Smooth muscle cell of the brain vasculature (primary cell): ENCODE measurements around the gene GDF7.

Experiments
- DNase-seq: peaks from one replicate; pipeline ENCODE4 v3.0.0-alpha.2; 2012; ENCODE audit warnings: low read depth, low spot score

The GDF7 gene

DNA sequence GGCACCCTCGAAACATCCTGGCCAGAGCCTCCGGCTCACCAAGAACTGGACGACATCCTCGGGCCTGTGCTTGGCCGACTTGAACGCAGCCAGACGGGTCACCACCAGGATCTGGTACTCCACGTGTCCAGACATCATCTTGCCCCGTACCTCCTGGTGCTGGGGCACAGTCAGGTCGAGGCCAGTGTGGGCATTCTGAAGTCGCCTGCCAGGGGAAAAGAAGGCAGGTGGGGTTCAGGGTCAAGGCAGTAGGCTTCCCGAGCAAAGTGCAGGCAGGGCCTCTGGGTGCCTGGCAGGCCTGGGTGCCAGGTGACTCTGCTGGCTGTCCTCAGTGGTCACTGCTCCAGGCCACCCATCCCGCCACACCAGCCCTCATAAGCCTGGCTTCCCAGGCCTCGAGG is 21.6 kb upstream of the GDF7 start:
- no peak for DNase-seq

DNA sequence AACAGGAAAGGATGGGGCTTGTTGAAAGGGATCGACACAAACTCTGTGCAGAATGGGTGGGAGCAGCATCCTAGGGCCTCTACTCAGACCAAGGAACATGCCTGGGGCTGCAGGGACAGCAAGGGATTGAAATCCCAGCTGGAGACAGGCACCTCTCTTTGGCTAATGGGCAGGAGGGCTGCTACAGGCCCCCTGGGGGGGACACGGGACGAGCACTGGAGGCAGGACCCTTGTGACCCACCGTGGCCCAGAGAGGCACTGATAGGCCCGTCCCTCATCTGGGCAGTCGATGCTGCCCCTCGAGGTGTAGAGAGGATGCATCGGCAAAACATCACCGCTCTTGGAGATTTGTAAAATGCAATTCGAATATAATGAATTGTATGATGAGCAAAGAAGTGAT is 21.2 kb upstream of the GDF7 start:
- no peak for DNase-seq

GRCh38 chr2:20646446-20646845 is 20.5 kb upstream of the GDF7 start:
- DNase-seq: no peak

DNA sequence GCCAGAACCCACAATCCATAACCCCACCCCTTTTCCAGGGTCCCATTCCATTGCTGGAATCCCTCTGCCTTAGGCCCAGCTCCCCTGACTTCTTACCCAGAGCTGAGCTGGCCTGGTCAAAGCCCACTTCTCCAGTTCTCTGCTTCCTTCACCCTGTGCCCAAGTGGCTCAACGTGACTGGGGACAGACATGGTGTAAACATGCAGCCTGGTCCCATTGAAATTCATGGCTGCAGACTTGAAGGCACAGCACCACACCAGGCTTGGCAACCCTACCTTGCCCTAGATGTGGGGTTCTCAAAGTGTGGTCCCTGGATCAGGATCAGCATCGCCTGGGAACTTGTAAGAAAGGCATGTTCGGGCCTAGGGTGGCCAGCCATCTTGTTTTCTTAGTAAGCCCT is 19.7 kb upstream of the GDF7 start:
- DNase-seq: no peak

DNA sequence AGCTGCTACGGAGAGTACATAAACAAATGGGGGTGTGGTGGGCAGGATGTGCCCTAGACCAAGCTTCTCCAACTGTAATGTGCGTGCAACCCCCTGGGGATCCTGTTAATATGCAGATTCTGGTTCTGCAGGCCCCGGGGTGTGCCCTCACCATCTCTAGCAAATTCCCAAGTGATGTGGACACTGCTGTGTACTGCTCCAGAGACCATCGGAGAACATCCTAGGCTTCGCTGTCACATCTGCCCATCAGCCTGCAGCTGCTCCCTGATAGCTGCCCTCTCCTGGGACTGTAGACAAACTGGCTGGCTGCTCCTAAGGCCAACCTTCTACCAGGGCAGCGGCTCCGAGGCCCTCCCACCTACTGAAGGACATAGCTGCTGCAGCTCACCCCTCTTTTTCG is 19.2 kb upstream of the GDF7 start:
- DNase-seq: no peak

DNA sequence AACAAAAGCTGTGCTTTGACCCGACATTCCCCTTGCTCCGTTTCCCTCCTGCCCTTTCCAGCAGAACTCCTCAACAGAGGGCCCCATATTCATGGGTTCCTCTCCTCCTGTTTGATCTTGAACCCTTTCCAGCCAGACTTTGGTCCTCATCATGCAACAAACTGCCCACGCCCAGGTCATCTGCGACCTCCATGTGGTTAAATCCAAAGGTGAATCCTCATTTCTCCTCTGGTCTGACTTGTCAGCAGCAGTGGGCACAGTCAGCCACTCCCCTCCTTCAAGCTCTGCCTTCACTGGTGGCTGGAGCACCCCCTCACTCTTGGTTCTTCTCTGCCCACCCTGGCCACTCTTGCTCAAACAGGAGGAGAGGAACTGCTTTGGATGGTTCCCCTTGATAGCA is 18.7 kb upstream of the GDF7 start:
- no peak for DNase-seq

GRCh38 chr2:20648831-20649230 is 18.1 kb upstream of the GDF7 start:
- DNase-seq: no peak

DNA sequence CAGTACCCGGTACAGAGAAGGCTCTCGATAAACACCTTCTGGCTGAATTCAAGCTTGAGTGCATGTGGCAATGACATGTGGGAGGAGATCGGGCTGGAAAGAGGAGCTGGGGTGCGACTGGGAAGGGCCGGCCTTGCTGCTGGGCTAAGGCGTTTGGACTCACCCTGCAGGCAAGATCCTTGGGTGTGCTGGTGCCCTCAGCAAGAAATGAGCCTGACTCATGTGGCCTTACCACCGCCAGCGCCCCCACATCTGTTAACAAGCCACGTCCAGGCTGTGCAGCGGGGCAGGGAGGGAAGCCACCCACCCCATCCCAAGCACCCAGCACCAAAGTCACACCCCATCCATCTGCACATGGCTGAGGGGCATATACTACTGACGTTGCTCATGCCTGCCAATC is 17.4 kb upstream of the GDF7 start:
- DNase-seq: no peak

GRCh38 chr2:20649976-20650375 is 17.0 kb upstream of the GDF7 start:
- no peak for DNase-seq

GRCh38 chr2:20650393-20650876 is 16.5 kb upstream of the GDF7 start:
- no peak for DNase-seq

DNA sequence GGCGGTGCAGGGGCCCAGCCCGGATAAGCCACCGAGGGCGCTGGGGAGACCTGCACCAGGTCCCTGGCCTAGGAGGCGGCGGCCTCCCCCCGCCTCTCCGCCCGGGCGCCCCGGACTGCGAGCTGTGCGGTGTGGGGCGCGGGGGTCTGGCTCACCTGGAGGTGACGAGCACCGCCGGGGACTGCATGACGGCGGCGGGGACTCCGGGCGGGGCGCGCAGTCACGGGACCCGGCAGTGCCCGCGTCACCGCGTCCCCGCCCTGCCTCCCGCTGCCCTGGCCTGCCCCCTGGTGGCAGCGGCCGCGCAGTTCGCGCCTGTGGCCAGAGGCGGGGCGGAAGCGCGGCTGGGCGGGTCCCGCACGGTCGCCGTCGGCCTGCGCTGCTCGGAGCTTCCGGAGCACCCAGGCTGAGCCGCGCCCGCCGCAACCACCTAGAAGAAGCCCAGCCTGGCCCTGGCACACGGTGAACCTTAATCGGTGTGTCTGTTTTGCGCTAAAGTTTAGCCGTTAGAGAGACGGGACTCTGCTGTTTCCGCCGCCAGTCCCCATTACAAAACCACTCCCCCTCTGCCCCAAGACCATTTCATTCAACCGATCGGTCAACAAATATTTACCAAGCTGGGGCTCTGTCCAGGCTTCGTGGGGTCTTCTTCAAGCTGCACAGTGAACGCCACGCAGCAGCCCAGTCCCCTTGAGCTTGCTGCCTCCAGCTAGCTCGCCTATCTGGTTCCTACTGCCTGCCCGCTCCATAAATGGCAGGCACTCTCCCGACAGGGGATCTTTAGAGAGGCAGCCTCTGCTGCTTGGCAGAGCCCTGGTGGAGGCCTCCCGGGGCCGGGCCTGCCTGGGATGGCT is 15.8 kb upstream of the GDF7 start, which contains the start of gene HS1BP3:
Gene HS1BP3 (minus strand): TSS at position 222 of the 854 bp plus-strand sequence. CDS start 35 bp downstream, at position 187.
- no peak for DNase-seq

GRCh38 chr2:20651731-20652099 is 15.2 kb upstream of the GDF7 start:
- no peak for DNase-seq

- DNase-seq: no peak
Measured at GRCh38 chr2:20652141-20652540, 14.8 kb upstream of the GDF7 start.

GRCh38 chr2:20652673-20653575 is 14.0 kb upstream of the GDF7 start:
- no peak for DNase-seq

DNA sequence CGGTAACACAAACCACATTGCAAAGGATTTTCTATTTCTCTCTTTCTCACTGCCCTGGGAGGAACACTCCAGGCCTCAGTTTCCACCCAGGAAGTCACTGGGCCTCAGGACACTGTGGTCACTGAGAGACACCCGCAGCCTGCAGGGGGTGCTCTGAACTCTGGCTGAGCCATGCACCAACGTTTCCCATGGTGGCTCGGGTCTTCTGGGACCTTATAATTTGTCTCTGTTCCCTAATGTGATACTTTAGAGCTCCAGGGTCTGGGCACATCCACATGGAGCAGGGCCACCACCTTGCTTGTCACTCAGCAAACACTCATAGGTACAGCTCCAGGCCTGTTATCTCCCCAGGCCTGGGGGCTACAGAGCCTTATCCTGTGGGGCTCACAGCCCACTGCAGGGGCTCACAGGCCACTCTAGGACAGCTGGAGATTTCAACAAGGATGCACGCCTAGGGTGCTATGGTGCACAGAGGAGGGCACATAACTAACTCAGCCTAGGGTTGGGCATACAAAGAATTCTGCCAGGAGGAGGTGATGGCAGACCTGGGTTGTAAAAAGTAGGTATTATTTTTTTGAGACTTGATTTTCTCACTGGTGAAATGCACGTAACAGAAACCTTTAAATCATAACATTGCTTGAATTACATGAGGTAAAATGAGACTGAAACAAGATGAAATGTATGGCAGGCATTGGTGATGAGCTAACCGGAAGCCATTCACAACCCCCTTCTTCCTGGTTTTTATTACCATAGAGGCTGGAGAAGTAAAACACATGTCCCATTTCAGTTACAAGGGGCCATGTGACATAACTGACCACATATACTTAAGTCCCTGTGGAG is 13.0 kb upstream of the GDF7 start:
- no peak for DNase-seq

DNA sequence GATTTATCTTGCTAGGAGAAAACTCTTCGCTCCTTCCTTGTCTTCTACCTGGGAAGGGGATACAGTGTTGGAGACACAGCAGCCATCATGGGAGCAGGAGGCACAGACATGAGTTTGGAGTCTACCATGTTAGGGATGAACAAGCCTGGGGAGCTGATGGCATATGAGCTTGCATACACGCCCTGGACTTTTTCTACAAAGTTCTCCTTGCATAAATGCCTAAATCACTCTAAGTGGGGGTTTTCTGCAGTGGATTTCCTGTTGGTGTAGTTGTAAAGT is 12.5 kb upstream of the GDF7 start:
- DNase-seq: no peak

DNA sequence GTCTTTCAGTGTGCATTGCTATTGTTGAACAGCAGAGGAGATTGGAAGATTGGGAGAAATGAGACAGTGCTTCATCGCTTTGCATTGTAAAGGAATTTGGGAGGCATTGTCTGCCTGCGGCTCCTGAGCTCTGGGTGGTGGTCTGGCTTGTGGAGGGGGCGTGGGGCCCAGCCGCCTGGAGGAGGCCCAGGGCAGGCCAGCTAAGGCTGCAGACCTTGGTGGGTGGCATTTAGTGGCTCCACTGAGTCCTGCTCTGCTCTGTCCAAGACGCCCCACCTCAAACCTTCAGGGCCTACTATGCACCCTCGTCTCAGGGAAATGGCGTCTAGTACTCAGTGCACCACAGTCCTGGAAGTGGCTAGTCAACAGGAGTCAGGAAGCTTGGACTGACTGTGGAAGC is 10.4 kb upstream of the GDF7 start:
- DNase-seq: no peak

GRCh38 chr2:20657522-20658235 is 9.3 kb upstream of the GDF7 start:
- no peak for DNase-seq

- no peak for DNase-seq
Measured at GRCh38 chr2:20660506-20661420, 6.2 kb upstream of the GDF7 start.
